H1 (cell line): ENCODE results near the gene DNTTIP2. TPM values are rescaled to one million over a fixed set of nuclear protein-coding genes. Genes with fewer than 3 reads are reported as not detected.

Experiments
- ASH2L ChIP-seq: fragments of 200-600, 300-600 bp; sonication (generic); IDR thresholded peaks from one replicate; pipeline ENCODE4 v1.7.1; 2017; ENCODE audit warnings: low read length
- KDM4A ChIP-seq: IDR thresholded peaks from one replicate; pipeline ENCODE4 v1.7.1; 2012; ENCODE audit warnings: low read depth, mild to moderate bottlenecking, moderate library complexity, low read length, inconsistent platforms; ENCODE audit not compliant: severe bottlenecking
- POLR2A ChIP-seq, 2 experiments: IDR thresholded peaks; 1 replicate in 1 of 2; 2 replicates in 1 of 2; pipeline ENCODE4 v1.6.1; 2011; ENCODE audit warnings: low read depth in 2 of 2, low read length in 2 of 2, mild to moderate bottlenecking in 2 of 2; ENCODE audit errors: control extremely low read depth in 1 of 2
- TCF12 ChIP-seq: IDR thresholded peaks from 2 replicates; pipeline ENCODE4 v1.6.1; 2011; ENCODE audit warnings: low read depth, mild to moderate bottlenecking, low read length
- polyA plus RNA-seq, 7 experiments: library from polyadenylated mRNA; depleted of rRNA in 3 of 7; stranded (reverse) in 5 of 7; unstranded in 2 of 7; fragments of >200 nt in 5 of 7; fragments of 200-250 nt in 2 of 7; gene quantifications; 1 replicate in 5 of 7; 2 replicates in 1 of 7; 4 replicates in 1 of 7; pipeline versions ENCODE4 v1.2.1 to v1.2.3, GENCODE V29; 2011 to 2013; ENCODE audit warnings: missing spikeins in 2 of 7, mixed read lengths in 2 of 7
- total RNA-seq: library from RNA; stranded (reverse); fragmentation: NEBNext Ultra II Directional; extraction: Animal tissue kit (Norgen Biotek cat#: 25700); gene quantifications from 2 replicates; pipeline ENCODE4 v1.2.1, GENCODE V29; 2021

DNTTIP2 gene
- total and polyA plus RNA-seq, 2 of the 8 experiments (the other 6 are each of a cell fraction or from before 2014, with no cell fraction given): 6.3 to 80.4 TPM

DNA sequence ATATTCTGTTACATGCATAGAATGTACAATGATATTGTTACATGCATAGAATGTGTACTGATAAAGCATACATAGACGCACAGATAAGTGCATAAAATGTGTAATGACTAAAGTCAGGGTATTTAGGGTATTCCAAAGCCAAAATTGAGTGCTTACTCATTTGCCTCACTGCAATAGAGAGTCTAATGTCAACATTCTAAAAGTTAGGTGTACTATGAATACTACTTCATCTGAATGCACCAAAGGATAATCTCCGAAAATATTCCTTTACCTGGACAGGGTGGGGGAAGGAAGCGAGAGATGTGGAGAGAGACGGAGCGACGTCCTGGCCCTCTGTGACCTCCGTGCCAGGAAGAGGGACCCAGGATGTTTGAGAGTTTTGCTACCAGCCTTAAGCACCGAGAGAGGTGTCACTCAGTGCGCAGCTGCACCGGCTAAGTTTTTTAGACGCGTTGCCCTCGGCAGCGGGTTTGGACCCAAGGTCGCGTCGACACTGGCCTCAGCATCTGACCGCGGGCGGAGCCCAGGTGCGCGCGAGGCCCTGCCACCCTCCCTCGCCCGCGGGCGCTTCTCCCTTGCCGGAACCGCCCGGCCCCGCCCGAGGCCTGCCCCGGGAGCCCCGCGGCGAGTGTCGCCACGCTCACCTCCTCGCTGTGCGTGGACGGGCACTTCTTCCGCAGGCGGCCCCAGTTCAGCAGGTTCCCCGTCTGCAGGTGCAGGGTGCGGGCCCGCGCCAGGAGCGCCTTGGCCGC is 29.6 kb upstream of the DNTTIP2 start (continued):
- TF ChIP-seq ASH2L: peak; percentile 75
- TF ChIP-seq POLR2A (IDR thresholded peaks at IDR 0.05; ENCODE audit: control extremely low read depth in 1 of 2, low read depth in 2 of 2, low read length in 2 of 2): 0 out of 3 replicates have a peak, but pooled peaks of 1 of the 2 experiments have one; percentile 20
- no peak for TF ChIP-seq TCF12
- TF ChIP-seq KDM4A: peak; percentile 68
